T-cell (primary cell): Measurements from ENCODE around the gene TLR4. TPM values are rescaled to one million over a fixed set of nuclear protein-coding genes. Genes with fewer than 3 reads are reported as not detected.
A peak's percentile ranks its signal among the peaks of the same experiment; 100 is the strongest.

Experiments
- ATAC-seq, 4 experiments: fragments of 200-7000 bp in 3 of 4; fragments of 150-1000 bp in 1 of 4; cut with Tn5 transposase; replicated peaks in 1 of 4; 1 replicate in 3 of 4; 2 replicates in 1 of 4; pipeline ENCODE4 v1.10.0; 2021; ENCODE audit warnings: moderate library complexity in 3 of 4, mild to moderate bottlenecking in 2 of 4, moderate number of reproducible peaks in 1 of 4
- CTCF ChIA-PET, 2 donors: fragments of 300-600 bp; sonication (Branson Sonifier 250); formaldehyde crosslinking; loops; one replicate each; lab custom pipeline; 2022; ENCODE audit warnings: antibody characterized with exemption in 2 of 2; lab: Charles Lee
- POLR2A ChIA-PET, 2 donors: fragments of 300-600 bp; sonication (Branson Sonifier 250); formaldehyde crosslinking; loops; one replicate each; lab custom pipeline; 2022; ENCODE audit warnings: antibody characterized with exemption in 2 of 2; lab: Charles Lee
- DNase-seq, 35 experiments: peaks; one replicate each; pipeline versions ENCODE4 v3.0.0 to v3.0.0-alpha.2; 2013 to 2023
- H3K27ac ChIP-seq: one replicate; pipeline ENCODE4 v1.5.1; 2013; ENCODE audit warnings: low read length
- H3K27me3 ChIP-seq, 2 experiments: replicated peaks in 1 of 2; 1 replicate in 1 of 2; 2 replicates in 1 of 2; pipeline versions ENCODE4 v1.6.1 to v1.7.0; 2013; ENCODE audit warnings: low read length in 1 of 2, mixed read lengths in 1 of 2; ENCODE audit not compliant: control insufficient read depth in 2 of 2, insufficient read depth in 2 of 2; ENCODE audit errors: extremely low read depth in 1 of 2
- H3K36me3 ChIP-seq, 2 donors: 1 replicate in 1 of 2; 2 replicates in 1 of 2; pipeline versions ENCODE4 v1.6.1 to v1.7.0; 2013; ENCODE audit warnings: low read length in 1 of 2; ENCODE audit not compliant: control insufficient read depth in 2 of 2, insufficient read depth in 1 of 2; ENCODE audit errors: extremely low read depth in 1 of 2
- H3K4me1 ChIP-seq, 2 experiments: 1 replicate in 1 of 2; 2 replicates in 1 of 2; pipeline versions ENCODE4 v1.6.1 to v1.7.0; 2013; ENCODE audit warnings: low read length in 2 of 2, mixed read lengths in 1 of 2; ENCODE audit not compliant: insufficient read depth in 2 of 2, control insufficient read depth in 1 of 2; ENCODE audit errors: extremely low read depth in 1 of 2
- H3K4me3 ChIP-seq, 2 donors: 1 replicate in 1 of 2; 2 replicates in 1 of 2; pipeline versions ENCODE4 v1.5.1 to v1.7.0; 2013; ENCODE audit warnings: mild to moderate bottlenecking in 2 of 2, low read length in 1 of 2, moderate library complexity in 1 of 2; ENCODE audit not compliant: control insufficient read depth in 1 of 2; ENCODE audit errors: extremely low read depth in 1 of 2
- H3K9me3 ChIP-seq: 2 replicates; pipeline ENCODE4 v1.7.0; 2013
- H3K27ac Mint-ChIP-seq, 2 donors: one replicate each; pipeline ENCODE4 v1.8.0; 2020 to 2021; ENCODE audit warnings: mild to moderate bottlenecking in 2 of 2, mixed read lengths in 2 of 2
- H3K27me3 Mint-ChIP-seq, 2 donors: one replicate each; pipeline ENCODE4 v1.8.0; 2021 to 2022; ENCODE audit warnings: mixed read lengths in 2 of 2
- H3K36me3 Mint-ChIP-seq: one replicate; pipeline ENCODE4 v1.8.0; 2021; ENCODE audit warnings: mixed read lengths
- H3K4me1 Mint-ChIP-seq, 3 donors: one replicate each; pipeline ENCODE4 v1.8.0; 2020 to 2022; ENCODE audit warnings: mixed read lengths in 3 of 3, mild to moderate bottlenecking in 1 of 3
- H3K4me3 Mint-ChIP-seq, 3 donors: one replicate each; pipeline ENCODE4 v1.8.0; 2020 to 2022; ENCODE audit warnings: mild to moderate bottlenecking in 3 of 3, mixed read lengths in 3 of 3, moderate library complexity in 3 of 3
- H3K9me3 Mint-ChIP-seq, 3 donors: one replicate each; pipeline ENCODE4 v1.8.0; 2020 to 2022; ENCODE audit warnings: mixed read lengths in 3 of 3
- WGBS: methylation state at CpG from one replicate; pipeline ENCODE4 v1.1.5; 2013; ENCODE audit warnings: missing lambda C conversion rate; ENCODE audit not compliant: insufficient coverage; 5-methylcytosine and 5-hydroxymethylcytosine counted together
- total RNA-seq, 35 experiments: library from RNA in 6 of 35; stranded (reverse) in 6 of 35; fragments of 120-200 nt in 1 of 35; gene quantifications; one replicate each; pipeline versions ENCODE4 v1.2.1 to v1.2.4 and lab custom pipeline; 2013 to 2026

Gene TLR4
- total RNA-seq, 5 donors from 2014 or later (not counting 1 experiment from before 2014, with no cell fraction given): 0.08 to 0.18 (median 0.16) TPM

- Histone ChIP-seq H3K27me3 (no peaks in the 10 kb centered on the region), H3K36me3 (no peaks in the 10 kb centered on the region), H3K9me3 (no peaks in the 10 kb centered on the region), H3K4me3 (no peak overlapping the region), H3K27ac (no peak overlapping the region), H3K4me1 (no peaks in the 10 kb centered on the region)
- POLR2A ChIA-PET: no interaction called here
- H3K9me3 Mint-ChIP-seq: peaks cover 2 to 8% (median 4%) of the 10 kb centered on the region in 3 donors
- no CpG with 5 or more reads among the region's 2 CpGs for WGBS
- H3K36me3 Mint-ChIP-seq: no peaks in the 10 kb centered on the region
- ATAC-seq (no peak), DNase-seq (no peak)
- H3K27ac Mint-ChIP-seq: no peak overlapping the region
- CTCF ChIA-PET: no interaction called here
- H3K27me3 Mint-ChIP-seq: peaks cover 3 to 7% of the 10 kb centered on the region in 2 donors
- no peak overlapping the region for H3K4me3 Mint-ChIP-seq
- no peaks in the 10 kb centered on the region for H3K4me1 Mint-ChIP-seq
Observed at GRCh38 chr9:117687532-117687931, 16.7 kb upstream of the TLR4 start.

- H3K4me1 ChIP-seq: no peaks in the 10 kb centered on the region
- Mint-ChIP-seq H3K9me3 (peaks cover 2 to 14% (median 8%) of the 10 kb centered on the region in 3 donors), H3K4me1 (no peaks in the 10 kb centered on the region), H3K27me3 (peaks cover 3 to 4% of the 10 kb centered on the region in 2 donors), H3K4me3 (no peak overlapping the region), H3K27ac (no peak overlapping the region), H3K36me3 (no peaks in the 10 kb centered on the region)
- ATAC-seq (no peak), DNase-seq (no peak)
- H3K4me3 ChIP-seq: no peak overlapping the region
- H3K27me3 ChIP-seq: no peaks in the 10 kb centered on the region
- no peaks in the 10 kb centered on the region for H3K36me3 ChIP-seq
- no peaks in the 10 kb centered on the region for H3K9me3 ChIP-seq
- ChIA-PET POLR2A (no interaction called here), CTCF (no interaction called here)
- no peak overlapping the region for H3K27ac ChIP-seq
Observed at GRCh38 chr9:117691367-117691766, 12.8 kb upstream of the TLR4 start.

- Mint-ChIP-seq H3K9me3 (peaks cover 3 to 13% (median 11%) of the 10 kb centered on the region in 3 donors), H3K36me3 (no peaks in the 10 kb centered on the region), H3K27me3 (peaks cover 0 to 2% of the 10 kb centered on the region in 2 donors), H3K4me1 (no peaks in the 10 kb centered on the region), H3K27ac (no peak overlapping the region), H3K4me3 (no peak overlapping the region)
- H3K36me3 ChIP-seq: no peaks in the 10 kb centered on the region
- ChIA-PET CTCF (no interaction called here), POLR2A (no interaction called here)
- no peaks in the 10 kb centered on the region for H3K27me3 ChIP-seq
- no CpG with 5 or more reads among the region's 2 CpGs for WGBS
- H3K4me3 ChIP-seq: no peak overlapping the region
- DNase-seq: peak in 2 of 35 experiments; percentile 8 to 12
- no peak for ATAC-seq
- no peaks in the 10 kb centered on the region for H3K9me3 ChIP-seq
- no peaks in the 10 kb centered on the region for H3K4me1 ChIP-seq
- H3K27ac ChIP-seq: no peak overlapping the region
Observed at GRCh38 chr9:117696154-117696553, 8.0 kb upstream of the TLR4 start.

- no peak overlapping the region for H3K4me3 Mint-ChIP-seq
- Histone ChIP-seq H3K4me3 (no peak overlapping the region), H3K27me3 (no peaks in the 10 kb centered on the region), H3K9me3 (no peaks in the 10 kb centered on the region), H3K4me1 (no peaks in the 10 kb centered on the region), H3K27ac (no peak overlapping the region), H3K36me3 (no peaks in the 10 kb centered on the region)
- no peak for DNase-seq
- no peak overlapping the region for H3K27ac Mint-ChIP-seq
- ChIA-PET POLR2A (no interaction called here), CTCF (no interaction called here)
- H3K9me3 Mint-ChIP-seq: peaks cover 3 to 13% (median 11%) of the 10 kb centered on the region in 3 donors
- H3K36me3 Mint-ChIP-seq: no peaks in the 10 kb centered on the region
- WGBS: no CpG with 5 or more reads among the region's 1 CpG
- no peaks in the 10 kb centered on the region for H3K4me1 Mint-ChIP-seq
- H3K27me3 Mint-ChIP-seq: peaks cover 0 to 9% of the 10 kb centered on the region in 2 donors
- no peak for ATAC-seq
Observed at GRCh38 chr9:117697046-117697445, 7.2 kb upstream of the TLR4 start.

- Histone ChIP-seq H3K36me3 (no peaks in the 10 kb centered on the region), H3K4me3 (no peak overlapping the region), H3K4me1 (no peaks in the 10 kb centered on the region), H3K27me3 (no peaks in the 10 kb centered on the region), H3K27ac (no peak overlapping the region), H3K9me3 (no peaks in the 10 kb centered on the region)
- peaks cover 0 to 9% (median 0%) of the 10 kb centered on the region in 3 donors for H3K4me1 Mint-ChIP-seq
- H3K4me3 Mint-ChIP-seq: no peak overlapping the region
- POLR2A ChIA-PET: no interaction called here
- ATAC-seq (no peak), DNase-seq (no peak)
- no CpG with 5 or more reads among the region's 3 CpGs for WGBS
- H3K27ac Mint-ChIP-seq: no peak overlapping the region
- CTCF ChIA-PET: no interaction called here
- peaks cover 6 to 13% of the 10 kb centered on the region in 2 donors for H3K27me3 Mint-ChIP-seq
- H3K36me3 Mint-ChIP-seq: no peaks in the 10 kb centered on the region
- H3K9me3 Mint-ChIP-seq: peaks cover 3 to 9% (median 5%) of the 10 kb centered on the region in 3 donors
Observed at GRCh38 chr9:117703537-117703936, 666 bp upstream of the TLR4 start.

- H3K27ac ChIP-seq: no peak overlapping the region
- Mint-ChIP-seq H3K9me3 (peaks cover 3 to 5% (median 5%) of the 10 kb centered on the region in 3 donors), H3K4me3 (no peak overlapping the region), H3K27ac (no peak overlapping the region), H3K36me3 (no peaks in the 10 kb centered on the region), H3K4me1 (peaks cover 0 to 9% (median 0%) of the 10 kb centered on the region in 3 donors), H3K27me3 (peaks cover 6 to 13% of the 10 kb centered on the region in 2 donors)
- H3K4me3 ChIP-seq: no peak overlapping the region
- WGBS: no CpG with 5 or more reads among the region's 1 CpG
- no peaks in the 10 kb centered on the region for H3K4me1 ChIP-seq
- ATAC-seq (no peak), DNase-seq (no peak)
- H3K27me3 ChIP-seq: no peaks in the 10 kb centered on the region
- no peaks in the 10 kb centered on the region for H3K9me3 ChIP-seq
- POLR2A ChIA-PET: no interaction called here
- no peaks in the 10 kb centered on the region for H3K36me3 ChIP-seq
- CTCF ChIA-PET: no interaction called here
Observed at GRCh38 chr9:117704597-117704996, 394 bp downstream of the TLR4 start.

- ChIA-PET POLR2A (no interaction called here), CTCF (no interaction called here)
- no peaks in the 10 kb centered on the region for H3K36me3 ChIP-seq
- H3K4me1 ChIP-seq: no peaks in the 10 kb centered on the region
- H3K9me3 Mint-ChIP-seq: peaks cover 0 to 5% (median 5%) of the 10 kb centered on the region in 3 donors
- WGBS: no CpG with 5 or more reads among the region's 2 CpGs
- H3K27me3 Mint-ChIP-seq: peaks cover 6 to 13% of the 10 kb centered on the region in 2 donors
- no peaks in the 10 kb centered on the region for H3K36me3 Mint-ChIP-seq
- H3K27ac Mint-ChIP-seq: no peak overlapping the region
- H3K4me3 ChIP-seq: no peak overlapping the region
- H3K27me3 ChIP-seq: no peaks in the 10 kb centered on the region
- H3K4me1 Mint-ChIP-seq: peaks cover 0 to 9% (median 0%) of the 10 kb centered on the region in 3 donors
- no peak overlapping the region for H3K4me3 Mint-ChIP-seq
- DNase-seq (no peak), ATAC-seq (no peak)
- no peaks in the 10 kb centered on the region for H3K9me3 ChIP-seq
- no peak overlapping the region for H3K27ac ChIP-seq
Observed at GRCh38 chr9:117705386-117705785, 1.2 kb downstream of the TLR4 start.
